ENCODE data around the gene PRKCA.

DNA sequence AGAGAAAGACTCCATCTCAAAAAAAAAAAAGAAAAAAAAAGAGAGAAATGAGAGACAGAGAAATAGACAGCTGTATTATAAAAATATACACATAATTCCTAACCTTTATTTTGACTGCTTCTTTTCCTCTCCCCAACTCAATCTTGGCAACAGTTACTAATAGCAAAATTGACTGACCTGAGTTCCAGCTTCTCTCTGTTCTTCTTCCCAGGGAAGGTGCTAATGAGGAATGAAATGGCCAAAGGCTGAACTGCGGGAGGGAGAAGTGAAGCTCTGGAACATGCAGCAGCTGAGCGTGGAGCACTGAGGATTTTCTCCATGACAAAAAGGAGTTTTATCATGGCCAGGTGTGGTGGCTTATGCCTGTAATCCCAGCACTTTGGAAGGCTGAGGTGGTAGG is 25.2 kb upstream of the PRKCA start:
- TF ChIP-seq, protein P1, sequence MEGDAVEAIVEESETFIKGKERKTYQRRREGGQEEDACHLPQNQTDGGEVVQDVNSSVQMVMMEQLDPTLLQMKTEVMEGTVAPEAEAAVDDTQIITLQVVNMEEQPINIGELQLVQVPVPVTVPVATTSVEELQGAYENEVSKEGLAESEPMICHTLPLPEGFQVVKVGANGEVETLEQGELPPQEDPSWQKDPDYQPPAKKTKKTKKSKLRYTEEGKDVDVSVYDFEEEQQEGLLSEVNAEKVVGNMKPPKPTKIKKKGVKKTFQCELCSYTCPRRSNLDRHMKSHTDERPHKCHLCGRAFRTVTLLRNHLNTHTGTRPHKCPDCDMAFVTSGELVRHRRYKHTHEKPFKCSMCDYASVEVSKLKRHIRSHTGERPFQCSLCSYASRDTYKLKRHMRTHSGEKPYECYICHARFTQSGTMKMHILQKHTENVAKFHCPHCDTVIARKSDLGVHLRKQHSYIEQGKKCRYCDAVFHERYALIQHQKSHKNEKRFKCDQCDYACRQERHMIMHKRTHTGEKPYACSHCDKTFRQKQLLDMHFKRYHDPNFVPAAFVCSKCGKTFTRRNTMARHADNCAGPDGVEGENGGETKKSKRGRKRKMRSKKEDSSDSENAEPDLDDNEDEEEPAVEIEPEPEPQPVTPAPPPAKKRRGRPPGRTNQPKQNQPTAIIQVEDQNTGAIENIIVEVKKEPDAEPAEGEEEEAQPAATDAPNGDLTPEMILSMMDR (IDR thresholded peaks at IDR 0.05) = no peak
- no peak for TF ChIP-seq POLR2AphosphoS5 (IDR thresholded peaks at IDR 0.05; ENCODE audit: insufficient read depth in 1 of 2, low read depth in 1 of 2)
- TF ChIP-seq POLR2A (IDR thresholded peaks at IDR 0.05) = no peak

Measured in vagina (tissue), 2 donors.